GM21423 (cell line): ENCODE data around the gene IL5.

Experiments
- ATAC-seq: cut with Tn5 transposase; IDR thresholded peaks from one replicate; pipeline ENCODE4 v1.9.1; 2021; ENCODE audit warnings: mild to moderate bottlenecking, moderate library complexity; ENCODE audit not compliant: unreplicated experiment

The IL5 gene

GRCh38 chr5:132499440-132500243 lies 43.7 kb downstream of the IL5 start:
- no peak for ATAC-seq

- ATAC-seq = no peak
Measured at GRCh38 chr5:132498686-132499271, 44.5 kb downstream of the IL5 start.

- no peak for ATAC-seq
Measured at GRCh38 chr5:132498152-132498551, 45.2 kb downstream of the IL5 start.

- no peak for ATAC-seq
Measured at GRCh38 chr5:132497488-132497997, 45.8 kb downstream of the IL5 start.

- peak; percentile 40 for ATAC-seq
Measured at GRCh38 chr5:132496631-132497487, 46.5 kb downstream of the IL5 start.

GRCh38 chr5:132496191-132496630 lies 47.1 kb downstream of the IL5 start:
- peak; percentile 35 for ATAC-seq

- ATAC-seq = peak; percentile 23
Measured at GRCh38 chr5:132495667-132496190, 47.6 kb downstream of the IL5 start.

GRCh38 chr5:132493821-132494220 lies 49.5 kb downstream of the IL5 start:
- no peak for ATAC-seq

GRCh38 chr5:132493241-132493640 lies 50.1 kb downstream of the IL5 start:
- ATAC-seq = no peak

GRCh38 chr5:132492386-132493125 lies 50.8 kb downstream of the IL5 start:
- ATAC-seq = no peak
